GM19240 (cell line): ENCODE results near the gene DHPS.
"Not testable (repeated sequence)": the region's sequence is repeated elsewhere in the genome, so short reads cannot be mapped to it uniquely, and the experiment has no call there.

Experiments
- DNase-seq: peaks from one replicate; pipeline ENCODE4 v3.0.0; 2011; ENCODE audit warnings: low spot score; ENCODE audit not compliant: insufficient read length

DHPS gene

GRCh38 chr19:12705654-12706331, 24.1 kb upstream of the DHPS start:
- no peak for DNase-seq

GRCh38 chr19:12705169-12705568, 23.5 kb upstream of the DHPS start:
- no peak for DNase-seq

- DNase-seq, result no peak
Observed at GRCh38 chr19:12703046-12703445, 21.4 kb upstream of the DHPS start.

- DNase-seq, result no peak
Observed at GRCh38 chr19:12701596-12702282, 20.1 kb upstream of the DHPS start.

GRCh38 chr19:12698138-12698537, 16.5 kb upstream of the DHPS start:
- DNase-seq, result no peak

- DNase-seq, result not testable (repeated sequence)
Observed at GRCh38 chr19:12697425-12697824, 15.7 kb upstream of the DHPS start.

- DNase-seq, result peak; percentile 99
Observed at GRCh38 chr19:12696366-12697335, 15.0 kb upstream of the DHPS start, which contains the start of gene FBXW9. FBXW9 (minus strand) TSS chr19:12696631; CDS start chr19:12696581, 50 bp downstream.

GRCh38 chr19:12695997-12696365, 14.3 kb upstream of the DHPS start:
- no peak for DNase-seq

- no peak for DNase-seq
Observed at GRCh38 chr19:12695514-12695913, 13.8 kb upstream of the DHPS start.

- no peak for DNase-seq
Observed at GRCh38 chr19:12695096-12695495, 13.4 kb upstream of the DHPS start.

GRCh38 chr19:12694641-12695040, 13.0 kb upstream of the DHPS start:
- no peak for DNase-seq

GRCh38 chr19:12692960-12693359, 11.3 kb upstream of the DHPS start:
- DNase-seq, result no peak

GRCh38 chr19:12689581-12690216, 8.0 kb upstream of the DHPS start:
- no peak for DNase-seq

GRCh38 chr19:12689012-12689411, 7.3 kb upstream of the DHPS start:
- no peak for DNase-seq

- no peak for DNase-seq
Observed at GRCh38 chr19:12687496-12688196, 6.0 kb upstream of the DHPS start, which contains the start of gene GNG14. GNG14 (plus strand) TSS chr19:12687998; CDS start chr19:12688049, 51 bp downstream.

GRCh38 chr19:12685831-12686230, 4.2 kb upstream of the DHPS start:
- no peak for DNase-seq

- no peak for DNase-seq
Observed at GRCh38 chr19:12680034-12680433, 1.6 kb downstream of the DHPS start.

- DNase-seq, result not testable (repeated sequence)
Observed at GRCh38 chr19:12678039-12678438, 3.6 kb downstream of the DHPS start.

GRCh38 chr19:12676928-12677327, 4.8 kb downstream of the DHPS start:
- no peak for DNase-seq

GRCh38 chr19:12676384-12676792, 5.3 kb downstream of the DHPS start:
- DNase-seq, result no peak

- no peak for DNase-seq
Observed at GRCh38 chr19:12675940-12676339, 5.7 kb downstream of the DHPS start.
